Stomach (tissue), 4 donors: Measurements from ENCODE around the gene GRIP1.

Source experiments
- CTCF ChIP-seq, 7 experiments: fragments of 450-650 bp in 4 of 7; fragments of 200-600 bp in 3 of 7; sonication (generic) in 3 of 7; IDR thresholded peaks; one replicate each; pipeline ENCODE4 v1.5.1; 2016 to 2019; ENCODE audit warnings: antibody characterized with exemption in 7 of 7, control low read depth in 2 of 7, mild to moderate bottlenecking in 1 of 7
- EP300 ChIP-seq: sonication (generic); formaldehyde crosslinking; IDR thresholded peaks from one replicate; pipeline ENCODE4 v1.6.1; 2017; ENCODE audit warnings: antibody characterized with exemption
- POLR2A ChIP-seq, 4 donors: fragments of 450-650 bp; IDR thresholded peaks; one replicate each; pipeline ENCODE4 v1.6.1; 2016; ENCODE audit warnings: antibody characterized with exemption in 4 of 4, control low read depth in 2 of 4, mild to moderate bottlenecking in 1 of 4, moderate library complexity in 1 of 4

- no peak for TF ChIP-seq CTCF (IDR thresholded peaks at IDR 0.05)
- no peak for TF ChIP-seq EP300
- no peak for TF ChIP-seq POLR2A (IDR thresholded peaks at IDR 0.05)
These were observed 14.8 kb downstream of the GRIP1 start for GRCh38 chr12:66664076-66664475.
